Peyer's patch (tissue), 4 donors: ENCODE results near the gene VILL. TPM values are rescaled to one million over a fixed set of nuclear protein-coding genes. Genes with fewer than 3 reads are reported as not detected.

Experiments
- DNase-seq, 3 donors: peaks; one replicate each; pipeline ENCODE4 v3.0.0-alpha.2; 2017 to 2019
- H3K27ac ChIP-seq, 4 donors: fragments of 200-600 bp; sonication (generic); one replicate each; pipeline ENCODE4 v1.5.1; 2016 to 2019
- H3K27me3 ChIP-seq, 2 donors: fragments of 200-600 bp; sonication (generic); one replicate each; pipeline ENCODE4 v1.5.1; 2019
- H3K36me3 ChIP-seq, 3 donors: fragments of 200-600 bp; sonication (generic); one replicate each; pipeline ENCODE4 v1.5.1; 2016 to 2019
- H3K4me1 ChIP-seq, 4 donors: fragments of 200-600 bp; sonication (generic); one replicate each; pipeline ENCODE4 v1.5.1; 2016 to 2019
- H3K4me3 ChIP-seq, 4 donors: fragments of 200-600 bp; sonication (generic); 1 replicate in 3 of 4; 2 replicates in 1 of 4; pipeline ENCODE4 v1.5.1; 2016 to 2019; ENCODE audit warnings: mild to moderate bottlenecking in 1 of 4
- H3K9me3 ChIP-seq, 4 donors: fragments of 200-600 bp; sonication (generic); one replicate each; pipeline ENCODE4 v1.5.1; 2016 to 2019; ENCODE audit warnings: mild to moderate bottlenecking in 1 of 4
- CTCF ChIP-seq, 6 experiments: fragments of 450-650 bp in 4 of 6; fragments of 200-600 bp in 2 of 6; sonication (generic) in 1 of 6; IDR thresholded peaks; one replicate each; pipeline ENCODE4 v1.5.1; 2017 to 2019; ENCODE audit warnings: antibody characterized with exemption in 6 of 6, mild to moderate bottlenecking in 3 of 6, moderate library complexity in 1 of 6
- POLR2A ChIP-seq, 2 donors: fragments of 450-650 bp; IDR thresholded peaks; one replicate each; pipeline ENCODE4 v1.5.1; 2017; ENCODE audit warnings: antibody characterized with exemption in 2 of 2, mild to moderate bottlenecking in 2 of 2, moderate library complexity in 2 of 2
- total RNA-seq, 4 donors: library from RNA; depleted of rRNA; stranded (reverse); fragments of >200 nt; gene quantifications; one replicate each; pipeline ENCODE4 v1.1.0, GENCODE V29; 2016

The VILL gene
- total RNA-seq, 4 donors from 2014 or later = 59.4 to 309 (median 230) TPM

- Histone ChIP-seq H3K36me3 (no peaks in the 10 kb centered on the region), H3K4me3 (peak overlapping the region in 1 of 4 donors; percentile 4), H3K4me1 (peaks cover 0 to 24% (median 0%) of the 10 kb centered on the region in 4 donors), H3K27me3 (no peaks in the 10 kb centered on the region), H3K27ac (peak overlapping the region in 3 of 4 donors; percentile 9 to 65 (median 50)), H3K9me3 (no peaks in the 10 kb centered on the region)
- TF ChIP-seq POLR2A (IDR thresholded peaks at IDR 0.05) = no peak
- DNase-seq = no peak
These were observed 26.4 kb upstream of the VILL start for GRCh38 chr3:37964146-37964545.

GRCh38 chr3:37964716-37965115 lies 25.9 kb upstream of the VILL start:
- TF ChIP-seq CTCF (IDR thresholded peaks at IDR 0.05) (no peak), POLR2A (IDR thresholded peaks at IDR 0.05) (no peak)
- Histone ChIP-seq H3K9me3 (no peaks in the 10 kb centered on the region), H3K36me3 (no peaks in the 10 kb centered on the region), H3K27ac (peak overlapping the region in 3 of 4 donors; percentile 9 to 65 (median 50)), H3K4me1 (peaks cover 0 to 26% (median 0%) of the 10 kb centered on the region in 4 donors), H3K4me3 (peak overlapping the region in 1 of 4 donors; percentile 4), H3K27me3 (no peaks in the 10 kb centered on the region)
- DNase-seq = no peak

- Histone ChIP-seq H3K4me1 (peaks cover 0 to 15% (median 0%) of the 10 kb centered on the region in 4 donors), H3K4me3 (no peak overlapping the region), H3K27ac (no peak overlapping the region), H3K36me3 (no peaks in the 10 kb centered on the region), H3K27me3 (no peaks in the 10 kb centered on the region), H3K9me3 (no peaks in the 10 kb centered on the region)
- peak in 4 of 6 experiments; percentile 71 to 89 (median 84) for TF ChIP-seq CTCF (IDR thresholded peaks at IDR 0.05)
- no peak for TF ChIP-seq POLR2A (IDR thresholded peaks at IDR 0.05)
- peak; percentile 49 to 85 (median 79) for DNase-seq
These were observed 23.2 kb upstream of the VILL start for GRCh38 chr3:37967260-37967881.

GRCh38 chr3:37968199-37968598 lies 22.4 kb upstream of the VILL start:
- Histone ChIP-seq H3K9me3 (no peaks in the 10 kb centered on the region), H3K27ac (no peak overlapping the region), H3K4me1 (peaks cover 0 to 7% (median 0%) of the 10 kb centered on the region in 4 donors), H3K27me3 (no peaks in the 10 kb centered on the region), H3K4me3 (no peak overlapping the region), H3K36me3 (no peaks in the 10 kb centered on the region)
- no peak for DNase-seq
- TF ChIP-seq CTCF (IDR thresholded peaks at IDR 0.05) = no peak

GRCh38 chr3:37968813-37969595 lies 21.6 kb upstream of the VILL start:
- no peaks in the 10 kb centered on the region for H3K27me3 ChIP-seq
- TF ChIP-seq POLR2A (IDR thresholded peaks at IDR 0.05) (no peak), CTCF (IDR thresholded peaks at IDR 0.05) (no peak)
- H3K27ac ChIP-seq = peak overlapping the region in 1 of 4 donors; percentile 37
- H3K9me3 ChIP-seq = no peaks in the 10 kb centered on the region
- peaks cover 0 to 7% (median 0%) of the 10 kb centered on the region in 4 donors for H3K4me1 ChIP-seq
- no peak for DNase-seq
- H3K4me3 ChIP-seq = no peak overlapping the region
- no peaks in the 10 kb centered on the region for H3K36me3 ChIP-seq

GRCh38 chr3:37969596-37970100 lies 20.9 kb upstream of the VILL start:
- Histone ChIP-seq H3K27me3 (no peaks in the 10 kb centered on the region), H3K4me1 (peaks cover 0 to 7% (median 0%) of the 10 kb centered on the region in 4 donors), H3K36me3 (no peaks in the 10 kb centered on the region), H3K27ac (peak overlapping the region in 1 of 4 donors; percentile 37), H3K4me3 (no peak overlapping the region), H3K9me3 (no peaks in the 10 kb centered on the region)
- DNase-seq = no peak
- TF ChIP-seq CTCF (IDR thresholded peaks at IDR 0.05) = no peak
- TF ChIP-seq POLR2A (IDR thresholded peaks at IDR 0.05) = no peak
